Testis (tissue), 2 donors: ENCODE measurements around the gene AP2A2.

Source experiments
- CTCF ChIP-seq, 3 experiments: fragments of 450-650 bp in 2 of 3; fragments of 200-600 bp in 1 of 3; sonication (generic) in 1 of 3; IDR thresholded peaks; one replicate each; pipeline ENCODE4 v1.5.1; 2016 to 2019; ENCODE audit warnings: antibody characterized with exemption in 3 of 3, mild to moderate bottlenecking in 2 of 3, moderate library complexity in 1 of 3
- POLR2A ChIP-seq: fragments of 450-650 bp; IDR thresholded peaks from one replicate; pipeline ENCODE4 v1.6.1; 2017; ENCODE audit warnings: antibody characterized with exemption, mild to moderate bottlenecking, moderate library complexity

DNA sequence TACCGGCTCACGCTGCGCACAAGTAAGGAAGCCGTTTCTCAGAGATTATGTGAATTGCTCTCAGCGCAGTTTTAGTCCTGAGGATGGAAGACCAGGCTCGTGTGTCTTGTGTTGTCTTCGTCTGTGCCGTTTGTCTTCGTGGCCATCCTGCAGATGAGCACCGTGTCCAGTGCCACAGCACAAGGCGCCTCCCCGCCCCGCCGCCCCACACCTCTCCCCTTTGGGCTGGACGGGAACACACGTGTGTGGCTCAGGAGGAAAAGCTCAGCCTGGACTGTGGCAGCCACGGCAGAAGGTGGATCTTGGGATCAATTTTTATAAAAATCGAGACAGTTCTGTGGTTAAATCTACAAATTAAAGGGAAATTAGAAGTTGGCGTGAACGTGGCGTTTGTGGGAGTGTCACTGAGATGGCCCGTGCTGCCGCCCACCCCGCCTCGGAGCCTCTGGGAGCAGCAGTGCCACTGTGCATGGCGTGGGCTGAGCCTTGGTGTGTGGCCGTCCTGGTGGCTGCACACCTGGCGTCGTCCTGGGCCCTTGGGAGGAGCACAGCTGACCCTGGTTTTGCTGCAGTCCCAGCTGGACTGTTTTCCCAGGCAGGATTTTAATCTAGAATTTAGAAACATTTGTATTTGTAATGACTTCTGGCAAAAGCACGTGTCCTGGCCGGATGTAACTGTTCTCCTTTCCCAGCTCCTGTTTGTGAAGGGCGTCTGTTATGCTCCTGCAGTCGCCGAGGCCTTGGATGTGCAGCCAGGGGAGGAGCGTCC lies 85.1 kb downstream of the AP2A2 start:
- TF ChIP-seq CTCF (IDR thresholded peaks at IDR 0.05) = no peak
- no peak for TF ChIP-seq POLR2A
